ENCODE results near the gene SRSF4.
"Not testable (repeated sequence)": the region's sequence is repeated elsewhere in the genome, so short reads cannot be mapped to it uniquely, and the experiment has no call there.

SRSF4 gene

DNA sequence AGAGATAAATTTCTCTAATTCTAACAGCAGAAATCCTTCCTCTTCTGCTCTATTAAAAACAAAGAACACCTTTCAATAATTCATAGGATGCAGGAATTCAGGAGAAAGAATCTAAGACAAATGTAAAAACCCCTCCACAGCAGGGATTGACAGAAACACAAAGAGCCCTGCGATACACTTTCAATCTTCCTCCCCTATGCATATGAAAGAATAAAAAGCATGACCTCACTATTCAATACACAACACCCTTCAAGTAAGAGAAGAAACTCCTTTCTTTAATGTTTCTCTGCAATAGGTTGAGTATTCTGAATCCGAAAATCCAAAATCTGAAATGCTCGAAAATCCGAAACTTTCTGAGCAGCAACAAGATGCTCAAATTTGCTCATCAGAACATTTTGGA lies 17.1 kb downstream of the SRSF4 start:
- no peak for DNase-seq (ENCODE audit: extremely low read depth, low read depth)
- TF ChIP-seq, protein P1, sequence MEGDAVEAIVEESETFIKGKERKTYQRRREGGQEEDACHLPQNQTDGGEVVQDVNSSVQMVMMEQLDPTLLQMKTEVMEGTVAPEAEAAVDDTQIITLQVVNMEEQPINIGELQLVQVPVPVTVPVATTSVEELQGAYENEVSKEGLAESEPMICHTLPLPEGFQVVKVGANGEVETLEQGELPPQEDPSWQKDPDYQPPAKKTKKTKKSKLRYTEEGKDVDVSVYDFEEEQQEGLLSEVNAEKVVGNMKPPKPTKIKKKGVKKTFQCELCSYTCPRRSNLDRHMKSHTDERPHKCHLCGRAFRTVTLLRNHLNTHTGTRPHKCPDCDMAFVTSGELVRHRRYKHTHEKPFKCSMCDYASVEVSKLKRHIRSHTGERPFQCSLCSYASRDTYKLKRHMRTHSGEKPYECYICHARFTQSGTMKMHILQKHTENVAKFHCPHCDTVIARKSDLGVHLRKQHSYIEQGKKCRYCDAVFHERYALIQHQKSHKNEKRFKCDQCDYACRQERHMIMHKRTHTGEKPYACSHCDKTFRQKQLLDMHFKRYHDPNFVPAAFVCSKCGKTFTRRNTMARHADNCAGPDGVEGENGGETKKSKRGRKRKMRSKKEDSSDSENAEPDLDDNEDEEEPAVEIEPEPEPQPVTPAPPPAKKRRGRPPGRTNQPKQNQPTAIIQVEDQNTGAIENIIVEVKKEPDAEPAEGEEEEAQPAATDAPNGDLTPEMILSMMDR (IDR thresholded peaks at IDR 0.05; ENCODE audit: low read depth, low read length): no peak

DNA sequence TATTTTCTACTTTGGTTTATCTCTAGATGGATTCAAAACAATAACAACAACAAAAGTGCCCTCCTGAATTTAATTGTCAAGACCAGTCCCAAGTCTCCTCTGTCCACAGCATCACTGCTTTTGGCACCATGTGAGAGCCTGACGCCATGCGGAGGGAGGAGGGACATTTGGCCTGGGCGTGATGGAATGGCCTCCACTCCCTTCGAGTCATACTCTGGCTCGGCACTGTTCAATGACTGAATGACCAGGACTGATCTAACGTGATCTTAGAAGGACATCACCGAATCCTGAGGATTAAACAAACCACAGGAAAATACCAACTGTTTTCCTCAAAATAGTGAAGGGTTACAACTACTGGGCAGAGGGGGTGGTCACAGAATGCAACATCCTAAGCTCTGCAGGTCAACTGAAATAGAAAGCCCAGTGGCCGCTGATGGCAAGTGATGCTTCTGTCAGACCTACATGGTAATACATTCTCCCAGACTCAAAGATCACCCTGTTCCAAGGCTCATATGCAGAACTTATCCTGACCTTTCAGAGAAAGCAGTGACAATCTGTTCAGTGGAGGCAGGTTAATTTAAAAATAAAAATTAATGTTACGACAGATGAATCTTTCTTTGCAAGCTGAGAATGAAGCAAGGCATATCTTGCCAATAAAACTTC lies 19.1 kb downstream of the SRSF4 start:
- no peak for DNase-seq (ENCODE audit: extremely low read depth, low read depth)
- TF ChIP-seq, protein P1 (IDR thresholded peaks at IDR 0.05; ENCODE audit: low read depth, low read length): no peak

DNA sequence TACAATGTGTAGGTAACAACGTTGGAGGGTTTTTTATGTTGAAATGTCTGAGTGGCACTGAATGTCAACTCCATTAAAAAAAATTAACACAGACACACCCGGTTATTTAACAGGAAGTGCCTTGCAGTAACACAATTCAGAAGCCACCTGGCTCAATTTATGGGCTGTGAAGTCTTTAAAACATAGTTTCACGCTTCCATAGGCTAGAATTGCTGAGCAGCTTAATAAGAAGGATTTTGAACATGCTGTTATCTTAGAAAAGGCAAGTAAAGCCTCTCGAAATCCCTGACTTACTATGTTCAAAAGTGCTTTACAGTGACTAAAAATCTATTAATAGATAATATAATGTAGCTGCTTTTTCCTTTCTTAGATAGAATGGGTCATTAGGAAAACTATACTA lies 19.7 kb downstream of the SRSF4 start:
- TF ChIP-seq, protein P1 (IDR thresholded peaks at IDR 0.05; ENCODE audit: low read depth, low read length): no peak
- DNase-seq (ENCODE audit: extremely low read depth, low read depth): no peak

DNA sequence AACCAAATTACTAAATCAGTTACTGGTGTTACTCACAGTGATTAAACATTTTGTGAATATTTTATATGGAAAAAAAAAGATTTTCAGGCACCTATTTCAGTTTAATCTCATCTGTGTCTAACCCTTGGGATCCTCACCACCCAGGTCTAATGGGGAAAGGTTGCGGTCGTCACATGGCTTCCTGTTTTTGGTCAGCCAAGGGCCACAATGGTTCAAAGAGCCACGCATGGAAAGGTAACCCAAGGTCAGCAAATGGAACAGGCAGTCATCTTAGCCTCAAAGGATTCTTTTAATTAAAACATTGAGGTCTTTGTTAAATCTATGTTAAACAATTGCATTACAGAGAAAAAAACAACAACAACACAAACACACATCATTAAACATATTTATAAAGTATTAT lies 21.9 kb downstream of the SRSF4 start:
- no peak for DNase-seq (ENCODE audit: extremely low read depth, low read depth)
- TF ChIP-seq, protein P1 (IDR thresholded peaks at IDR 0.05; ENCODE audit: low read depth, low read length): no peak

DNA sequence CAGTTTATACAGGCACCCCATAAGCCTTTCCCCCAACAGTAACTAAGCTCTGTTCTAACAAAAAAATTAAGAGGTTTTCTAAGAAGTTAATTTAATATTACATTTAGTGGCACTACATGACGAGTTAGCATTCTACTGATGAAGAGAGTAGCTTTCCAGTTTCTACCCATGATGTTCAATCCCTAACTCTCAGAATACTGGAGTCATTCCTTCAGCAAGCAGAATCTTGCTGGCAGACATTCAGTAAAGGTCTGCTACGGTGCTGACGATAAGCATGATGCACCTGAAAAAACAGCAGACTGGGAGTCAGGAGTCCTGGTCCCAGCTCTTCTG lies 24.5 kb downstream of the SRSF4 start:
- no peak for DNase-seq (ENCODE audit: extremely low read depth, low read depth)
- TF ChIP-seq, protein P1 (IDR thresholded peaks at IDR 0.05; ENCODE audit: low read depth, low read length): no peak

DNA sequence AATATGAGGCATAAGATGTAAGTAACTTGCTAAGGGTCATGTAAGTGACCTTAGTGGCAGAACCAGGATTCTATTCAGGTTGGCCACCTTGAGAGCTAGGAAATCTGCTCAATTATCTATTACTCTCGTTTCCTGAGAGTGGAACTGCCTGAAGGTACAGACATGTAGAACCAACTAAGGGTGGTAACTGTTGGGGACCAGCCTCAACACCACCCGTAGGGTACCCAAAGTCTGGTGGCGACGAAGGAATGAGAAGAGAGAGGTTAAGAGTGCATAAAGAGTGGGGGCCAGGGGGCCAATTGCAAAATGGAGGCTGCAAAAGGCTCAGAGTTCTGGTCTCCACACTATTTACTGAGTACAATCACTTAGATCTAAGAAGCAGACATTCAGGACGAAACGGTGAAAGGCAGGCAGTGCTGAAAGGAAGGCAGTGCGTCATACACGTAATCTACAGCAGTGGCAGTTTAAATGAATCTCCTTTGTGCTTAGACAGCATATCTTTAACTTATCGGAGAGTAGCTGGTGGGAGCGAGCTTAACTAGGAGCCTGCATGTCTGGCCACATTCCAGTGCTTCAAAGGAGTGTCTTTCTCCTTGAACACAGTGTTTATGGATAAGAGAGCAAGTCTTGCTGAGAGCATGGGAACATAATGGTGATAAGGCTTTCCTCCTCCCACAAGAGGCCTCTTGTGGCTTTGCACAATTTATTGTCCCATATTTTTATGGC lies 25.0 kb downstream of the SRSF4 start:
- DNase-seq (ENCODE audit: extremely low read depth, low read depth): no peak
- TF ChIP-seq, protein P1 (IDR thresholded peaks at IDR 0.05; ENCODE audit: low read depth, low read length): no peak

DNA sequence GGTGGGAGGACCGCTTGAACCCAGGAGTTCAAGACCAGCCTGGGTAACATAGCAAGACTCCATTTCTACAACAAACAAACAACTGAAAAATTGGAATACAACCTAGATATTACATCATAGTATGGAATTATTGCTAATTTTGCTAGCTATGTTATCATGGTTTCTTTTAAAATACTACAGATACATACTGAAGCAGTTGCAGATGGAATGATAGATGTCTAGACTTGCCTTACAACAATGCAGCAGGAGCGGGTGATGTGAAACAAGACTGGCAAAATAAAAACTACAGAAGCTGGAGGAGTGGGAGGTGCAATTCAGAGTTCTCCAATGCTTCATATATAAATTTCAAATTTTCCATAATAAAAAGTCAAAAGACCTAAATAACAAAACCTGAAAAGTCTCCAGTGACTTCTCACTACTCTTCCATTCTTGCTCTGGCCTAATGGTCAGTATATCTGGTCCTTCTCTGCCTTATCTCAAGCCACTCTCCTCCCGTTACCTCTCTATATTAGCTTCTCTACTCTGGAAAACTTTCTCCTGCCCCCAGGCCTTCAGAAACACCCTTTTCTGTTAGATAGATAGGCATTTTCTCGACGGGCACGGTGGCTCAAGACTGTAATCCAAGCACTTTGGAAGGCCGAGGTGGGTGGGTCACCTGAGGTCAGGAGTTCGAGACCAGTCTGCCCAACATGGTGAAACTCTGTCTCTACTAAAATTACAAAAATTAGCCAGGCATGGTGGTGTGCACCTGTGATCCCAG lies 29.5 kb downstream of the SRSF4 start:
- no peak for DNase-seq (ENCODE audit: extremely low read depth, low read depth)
- TF ChIP-seq, protein P1 (IDR thresholded peaks at IDR 0.05; ENCODE audit: low read depth, low read length): no peak

DNA sequence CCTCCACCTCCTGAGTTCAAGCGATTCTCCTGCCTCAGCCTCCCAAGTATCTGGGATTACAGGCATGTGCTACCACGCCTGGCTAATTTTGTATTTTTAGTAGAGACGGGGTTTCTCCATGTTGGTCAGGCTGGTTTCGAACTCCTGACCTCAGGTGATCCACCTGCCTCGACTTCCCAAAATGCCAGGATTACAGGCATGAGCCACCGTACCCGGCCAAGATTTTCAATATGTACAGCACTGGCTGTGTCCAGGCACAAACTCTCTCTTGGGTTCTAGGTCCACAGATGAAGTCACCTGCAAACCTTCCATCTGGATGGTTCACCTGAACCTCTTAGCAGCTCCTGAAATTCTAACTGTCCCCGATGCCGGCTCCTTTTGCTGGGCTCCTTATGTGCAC lies 31.4 kb downstream of the SRSF4 start:
- not testable (repeated sequence) for DNase-seq (ENCODE audit: extremely low read depth, low read depth)

Data from AG09319 (cell line).